Measurements from ENCODE around the gene INPP4A. TPM values are rescaled to one million over a fixed set of nuclear protein-coding genes. Genes with fewer than 3 reads are reported as not detected.

The INPP4A gene
- total and polyA plus RNA-seq, 9 of the 15 experiments (the other 6 are each of a cell fraction or from before 2014, with no cell fraction given): 1.8 to 15.7 (median 8.3) TPM

DNA sequence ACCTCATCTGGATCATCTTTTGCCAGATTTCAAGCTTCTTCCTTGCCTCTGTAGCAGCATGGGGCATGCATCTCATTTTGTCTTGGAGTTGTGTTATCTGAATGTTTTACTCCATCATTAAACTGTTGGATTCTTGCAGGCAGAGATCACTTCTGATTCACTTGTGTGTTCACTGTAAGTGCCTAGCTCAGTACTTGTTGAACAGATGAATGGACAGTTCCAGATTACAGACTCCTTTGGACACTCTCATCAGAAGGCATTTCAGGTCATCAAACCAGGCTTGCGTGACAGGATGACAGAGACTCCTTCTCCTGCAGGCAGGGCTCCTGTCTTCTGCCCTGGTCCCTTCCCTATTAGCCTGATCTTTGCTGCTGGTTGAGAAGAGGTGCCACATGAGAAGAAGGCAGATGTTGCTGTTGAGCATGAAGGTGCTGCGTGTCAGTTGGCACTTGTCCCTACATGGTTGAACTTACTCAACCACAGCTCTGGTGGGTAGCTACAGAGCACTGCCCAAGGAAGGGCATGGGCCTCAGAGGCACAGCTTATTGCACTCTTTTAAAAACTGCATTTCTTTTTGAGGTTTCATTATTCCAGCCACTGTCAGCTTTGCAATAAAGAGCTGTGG is 58.9 kb downstream of the INPP4A start:
- H3K4me3 ChIP-seq: no peak overlapping the region
- H2AFZ ChIP-seq (ENCODE audit: low read depth, low read length): no peak overlapping the region
- ATAC-seq: no peak
- peaks cover under 1% of the 10 kb centered on the region for H3K9me1 ChIP-seq (ENCODE audit: control insufficient read depth, insufficient read depth, low read length)
- WGBS (ENCODE audit: insufficient coverage, low coverage, missing lambda C conversion rate): 71% methylated on average over 2 of the region's 2 CpGs
- H3K36me3 ChIP-seq (ENCODE audit: control insufficient read depth, insufficient read depth, low read length): peaks cover 5% of the 10 kb centered on the region; the same call in 2 of the 3 replicates
- in situ Hi-C loops (cut with MboI): no loop called here
- peaks cover 21 to 30% of the 10 kb centered on the region in 2 experiments for H3K4me1 ChIP-seq (replicated peaks in 1 of 2; ENCODE audit: control insufficient read depth in 2 of 2, insufficient read depth in 2 of 2, low read length in 2 of 2)
- no peaks in the 10 kb centered on the region for H3K9me3 ChIP-seq (replicated peaks; ENCODE audit: control insufficient read depth, insufficient read depth, low read depth, low read length)
- no TSS peak for BruUV-seq (replicated peaks)
- no peak overlapping the region; a peak in 1 of 4 replicates for H3K9ac ChIP-seq (ENCODE audit: insufficient read depth in 1 of 2, low read depth in 2 of 2, low read length in 2 of 2)
- H4K20me1 ChIP-seq (replicated peaks; ENCODE audit: control insufficient read depth, insufficient read depth, low read length): no peaks in the 10 kb centered on the region; the same call in 1 of the 2 replicates
- intact Hi-C loops (cut with micrococcal nuclease): no loop called here
- TF ChIP-seq EGR1 (conservative IDR thresholded peaks at IDR 0.05): no peak
- TF ChIP-seq WHSC1 (IDR thresholded peaks at IDR 0.05; ENCODE audit: low read length): no peak
- no peak for TF ChIP-seq ZNF232 (CRISPR knock-in tag; IDR thresholded peaks at IDR 0.05)
- TF ChIP-seq GATA2 (CRISPR knock-in tag; IDR thresholded peaks at IDR 0.05): no peak
- H3K4me2 ChIP-seq (ENCODE audit: insufficient read depth, low read length): no peak overlapping the region
- H3K27ac ChIP-seq (ENCODE audit: extremely low read depth, low read depth, low read length): no peak overlapping the region
- no peak for FAIRE-seq
- POLR2A ChIA-PET: interaction anchor here (0.5 to 1.3 kb wide), 3 partner anchors 8 to 29 kb away, joined by 3 to 6 read pairs (median 4); no protein-coding TSS in a partner anchor
- CTCF ChIA-PET (ENCODE audit: low intra/inter-chr PET ratio): no interaction called here
- no peaks in the 10 kb centered on the region for H3K27me3 ChIP-seq (ENCODE audit: control insufficient read depth in 2 of 2, insufficient read depth in 2 of 2, low read length in 2 of 2)
- DNase-seq (ENCODE audit: extremely low read depth in 1 of 4, low spot score in 3 of 4): no peak
- H3K79me2 ChIP-seq (ENCODE audit: control insufficient read depth, insufficient read depth, low read length): peaks cover 13% of the 10 kb centered on the region; the same call in 1 of the 3 replicates
